Right atrium auricular region (tissue), 2 donors: ENCODE results near the gene OTUD1. TPM values are rescaled to one million over a fixed set of nuclear protein-coding genes. Genes with fewer than 3 reads are reported as not detected.

Experiments used
- DNase-seq: peaks from one replicate; pipeline ENCODE4 v3.0.0-alpha.2; 2019; ENCODE audit warnings: low spot score
- H3K27ac ChIP-seq, 2 donors: fragments of 200-600 bp; sonication (generic); 1 replicate in 1 of 2; 2 replicates in 1 of 2; pipeline ENCODE4 v1.5.1; 2016 to 2019
- H3K27me3 ChIP-seq, 2 donors: fragments of 200-600 bp; sonication (generic); one replicate each; pipeline versions ENCODE4 v1.5.1 to v1.6.0; 2017 to 2019
- H3K36me3 ChIP-seq: fragments of 200-600 bp; sonication (generic); one replicate; pipeline ENCODE4 v1.5.1; 2016
- H3K4me1 ChIP-seq, 2 donors: fragments of 200-600 bp; sonication (generic); one replicate each; pipeline versions ENCODE4 v1.5.1 to v1.6.0; 2017 to 2019
- H3K4me3 ChIP-seq, 2 donors: fragments of 200-600 bp; sonication (generic); 1 replicate in 1 of 2; 2 replicates in 1 of 2; pipeline ENCODE4 v1.5.1; 2017 to 2019; ENCODE audit warnings: mild to moderate bottlenecking in 1 of 2, moderate library complexity in 1 of 2
- H3K9me3 ChIP-seq, 2 donors: fragments of 200-600 bp; sonication (generic); one replicate each; pipeline ENCODE4 v1.5.1; 2019
- CTCF ChIP-seq, 2 donors: fragments of 200-600 bp; sonication (generic); IDR thresholded peaks; one replicate each; pipeline ENCODE4 v1.5.1; 2019; ENCODE audit warnings: antibody characterized with exemption in 2 of 2
- total RNA-seq, 2 donors: library from RNA; depleted of rRNA; stranded (reverse); fragments of >200 nt; gene quantifications; one replicate each; pipeline ENCODE4 v1.1.0, GENCODE V29; 2016

OTUD1 gene
- total RNA-seq, 2 donors from 2014 or later: 9.1 to 27.1 TPM

- DNase-seq: no peak
- H3K36me3 ChIP-seq: no peaks in the 10 kb centered on the region
- H3K27ac ChIP-seq: no peak overlapping the region
- no peaks in the 10 kb centered on the region for H3K9me3 ChIP-seq
- no peak for TF ChIP-seq CTCF (IDR thresholded peaks at IDR 0.05)
- H3K27me3 ChIP-seq: no peaks in the 10 kb centered on the region
- no peak overlapping the region for H3K4me3 ChIP-seq
- no peaks in the 10 kb centered on the region for H3K4me1 ChIP-seq
Measured at GRCh38 chr10:23472181-23472580, 33.3 kb downstream of the OTUD1 start.

GRCh38 chr10:23474081-23474480 is 35.2 kb downstream of the OTUD1 start:
- no peak for TF ChIP-seq CTCF (IDR thresholded peaks at IDR 0.05)
- Histone ChIP-seq H3K9me3 (no peaks in the 10 kb centered on the region), H3K4me3 (no peak overlapping the region), H3K27ac (no peak overlapping the region), H3K36me3 (no peaks in the 10 kb centered on the region), H3K27me3 (no peaks in the 10 kb centered on the region), H3K4me1 (no peaks in the 10 kb centered on the region)
- DNase-seq: no peak

- no peaks in the 10 kb centered on the region for H3K9me3 ChIP-seq
- H3K36me3 ChIP-seq: no peaks in the 10 kb centered on the region
- H3K27me3 ChIP-seq: no peaks in the 10 kb centered on the region
- no peak overlapping the region for H3K4me3 ChIP-seq
- no peak for TF ChIP-seq CTCF (IDR thresholded peaks at IDR 0.05)
- no peak for DNase-seq
- H3K4me1 ChIP-seq: no peaks in the 10 kb centered on the region
- no peak overlapping the region for H3K27ac ChIP-seq
Measured at GRCh38 chr10:23474626-23475025, 35.8 kb downstream of the OTUD1 start.

- no peak overlapping the region for H3K4me3 ChIP-seq
- H3K4me1 ChIP-seq: no peaks in the 10 kb centered on the region
- no peaks in the 10 kb centered on the region for H3K36me3 ChIP-seq
- no peak for TF ChIP-seq CTCF (IDR thresholded peaks at IDR 0.05)
- no peak for DNase-seq
- no peaks in the 10 kb centered on the region for H3K9me3 ChIP-seq
- no peak overlapping the region for H3K27ac ChIP-seq
- no peaks in the 10 kb centered on the region for H3K27me3 ChIP-seq
Measured at GRCh38 chr10:23478570-23478969, 39.7 kb downstream of the OTUD1 start.

GRCh38 chr10:23479798-23480473 is 41.1 kb downstream of the OTUD1 start:
- no peaks in the 10 kb centered on the region for H3K36me3 ChIP-seq
- no peak overlapping the region for H3K4me3 ChIP-seq
- DNase-seq: no peak
- H3K9me3 ChIP-seq: no peaks in the 10 kb centered on the region
- TF ChIP-seq CTCF (IDR thresholded peaks at IDR 0.05): no peak
- no peaks in the 10 kb centered on the region for H3K27me3 ChIP-seq
- H3K27ac ChIP-seq: no peak overlapping the region
- H3K4me1 ChIP-seq: no peaks in the 10 kb centered on the region

- Histone ChIP-seq H3K27ac (no peak overlapping the region), H3K4me1 (no peaks in the 10 kb centered on the region), H3K4me3 (no peak overlapping the region), H3K36me3 (no peaks in the 10 kb centered on the region), H3K27me3 (no peaks in the 10 kb centered on the region), H3K9me3 (no peaks in the 10 kb centered on the region)
- no peak for DNase-seq
- TF ChIP-seq CTCF (IDR thresholded peaks at IDR 0.05): no peak
Measured at GRCh38 chr10:23481363-23481961, 42.6 kb downstream of the OTUD1 start.
